Measurements from ENCODE around the gene FBF1. TPM values are rescaled to one million over a fixed set of nuclear protein-coding genes. Genes with fewer than 3 reads are reported as not detected.

FBF1 gene
- total RNA-seq, 1 donor from 2014 or later = 110 TPM

- H3K4me3 Mint-ChIP-seq (ENCODE audit: unreplicated experiment) = no peak overlapping the region
- H3K4me1 Mint-ChIP-seq (ENCODE audit: low read depth, unreplicated experiment) = no peaks in the 10 kb centered on the region
- peaks cover 6% of the 10 kb centered on the region for H3K27me3 Mint-ChIP-seq (ENCODE audit: unreplicated experiment)
- H3K36me3 Mint-ChIP-seq (ENCODE audit: unreplicated experiment) = no peaks in the 10 kb centered on the region
- no peak overlapping the region for H3K27ac Mint-ChIP-seq (ENCODE audit: unreplicated experiment)
- peak; percentile 48 for DNase-seq
- peaks cover 4% of the 10 kb centered on the region for H3K9me3 Mint-ChIP-seq (ENCODE audit: unreplicated experiment)
- peak; percentile 23 for TF ChIP-seq CTCF (IDR thresholded peaks at IDR 0.05; ENCODE audit: partially characterized antibody, unreplicated experiment)
Observed at GRCh38 chr17:75876190-75876937, 64.5 kb downstream of the FBF1 start.

GRCh38 chr17:75875940-75876189 lies 65.0 kb downstream of the FBF1 start:
- TF ChIP-seq CTCF (IDR thresholded peaks at IDR 0.05; ENCODE audit: partially characterized antibody, unreplicated experiment) = no peak
- Mint-ChIP-seq H3K27me3 (ENCODE audit: unreplicated experiment) (peaks cover 6% of the 10 kb centered on the region), H3K9me3 (ENCODE audit: unreplicated experiment) (peaks cover 4% of the 10 kb centered on the region)

GRCh38 chr17:75875182-75875939 lies 65.5 kb downstream of the FBF1 start:
- no peak overlapping the region for H3K27ac Mint-ChIP-seq (ENCODE audit: unreplicated experiment)
- no peak for DNase-seq
- H3K4me1 Mint-ChIP-seq (ENCODE audit: low read depth, unreplicated experiment) = peaks cover 1% of the 10 kb centered on the region
- H3K27me3 Mint-ChIP-seq (ENCODE audit: unreplicated experiment) = peaks cover 9% of the 10 kb centered on the region
- H3K36me3 Mint-ChIP-seq (ENCODE audit: unreplicated experiment) = no peaks in the 10 kb centered on the region
- no peak for TF ChIP-seq CTCF (IDR thresholded peaks at IDR 0.05; ENCODE audit: partially characterized antibody, unreplicated experiment)
- peaks cover 6% of the 10 kb centered on the region for H3K9me3 Mint-ChIP-seq (ENCODE audit: unreplicated experiment)
- H3K4me3 Mint-ChIP-seq (ENCODE audit: unreplicated experiment) = no peak overlapping the region

More at GRCh38 chr17:75875940-75876189, 65.0 kb downstream of the FBF1 start:
- no peak for DNase-seq
- no peak overlapping the region for H3K27ac Mint-ChIP-seq (ENCODE audit: unreplicated experiment)
- no peaks in the 10 kb centered on the region for H3K36me3 Mint-ChIP-seq (ENCODE audit: unreplicated experiment)
- no peaks in the 10 kb centered on the region for H3K4me1 Mint-ChIP-seq (ENCODE audit: low read depth, unreplicated experiment)
- H3K4me3 Mint-ChIP-seq (ENCODE audit: unreplicated experiment) = no peak overlapping the region

DNA sequence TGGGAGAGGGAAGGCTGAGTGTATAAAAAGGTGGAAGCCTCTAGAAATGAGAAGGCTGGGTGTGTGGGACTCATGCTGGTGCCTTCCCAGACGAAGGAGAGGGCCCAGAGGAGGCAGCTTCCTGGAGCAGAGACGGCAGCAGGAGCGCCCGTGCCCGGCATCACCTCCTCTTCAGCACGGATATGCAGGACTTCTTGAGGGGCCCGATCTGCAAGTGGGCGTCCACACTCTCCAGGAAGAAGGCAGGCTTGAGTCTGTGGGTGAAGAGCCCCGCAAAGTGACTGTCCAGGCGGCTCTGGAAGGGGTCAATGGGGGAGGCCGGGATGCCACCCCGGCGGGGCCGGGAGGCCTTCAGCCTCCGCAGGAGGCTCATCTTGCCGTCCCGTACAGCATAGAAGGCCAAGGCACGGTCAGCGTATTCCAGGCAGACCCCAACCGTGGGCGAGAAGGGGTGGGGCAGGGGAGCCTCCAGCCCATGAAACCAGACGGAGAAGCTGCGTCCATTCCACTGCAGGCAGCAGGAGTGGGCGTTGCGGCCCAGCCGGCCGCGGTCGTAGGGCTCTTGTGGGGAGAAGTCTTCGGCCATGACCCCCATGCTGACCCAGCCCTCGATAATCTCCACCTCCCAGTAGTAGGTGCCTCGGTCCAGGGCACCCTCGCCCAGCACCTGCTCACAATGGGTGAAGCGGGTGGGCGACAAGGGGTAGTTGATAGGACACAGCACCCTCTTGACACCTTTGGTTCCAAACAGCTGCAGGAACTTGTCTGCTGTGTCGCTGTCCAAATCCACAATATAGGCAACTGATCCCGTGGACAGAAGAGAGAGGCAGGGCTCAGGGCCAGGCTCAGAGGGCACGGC lies 66.3 kb downstream of the FBF1 start:
- Mint-ChIP-seq H3K27ac (ENCODE audit: unreplicated experiment) (no peak overlapping the region), H3K4me1 (ENCODE audit: low read depth, unreplicated experiment) (peaks cover 2% of the 10 kb centered on the region), H3K9me3 (ENCODE audit: unreplicated experiment) (peaks cover 5% of the 10 kb centered on the region), H3K4me3 (ENCODE audit: unreplicated experiment) (no peak overlapping the region), H3K36me3 (ENCODE audit: unreplicated experiment) (no peaks in the 10 kb centered on the region), H3K27me3 (ENCODE audit: unreplicated experiment) (peaks cover 7% of the 10 kb centered on the region)
- no peak for TF ChIP-seq CTCF (IDR thresholded peaks at IDR 0.05; ENCODE audit: partially characterized antibody, unreplicated experiment)
- DNase-seq = no peak

Data from glutamatergic neuron (in vitro differentiated cells).